Pancreas (tissue), 10 donors: ENCODE data around the gene GLTPD2. TPM values are rescaled to one million over a fixed set of nuclear protein-coding genes. Genes with fewer than 3 reads are reported as not detected.

Source experiments
- ATAC-seq, 4 donors: fragments of 200-7000 bp; cut with Tn5 transposase; one replicate each; pipeline versions ENCODE4 v1.8.0 to v1.9.1; 2020; ENCODE audit warnings: mild to moderate bottlenecking in 4 of 4, moderate library complexity in 4 of 4
- DNase-seq, 6 donors: peaks; one replicate each; pipeline ENCODE4 v3.0.0-alpha.2; 2020
- FAIRE-seq: peaks from 2 replicates; lab custom pipeline; 2012; peaks lifted over from hg19 to GRCh38; lab: Jason Lieb, UNC
- H3K27ac ChIP-seq, 4 donors: fragments of 200-600 bp; sonication (generic); 1 replicate in 3 of 4; 2 replicates in 1 of 4; pipeline versions ENCODE4 v1.5.0 to v1.8.0; 2020
- H3K27me3 ChIP-seq, 4 donors: fragments of 200-600 bp; one replicate each; pipeline ENCODE4 v1.8.0; 2021
- H3K36me3 ChIP-seq, 3 donors: fragments of 200-600 bp; sonication (generic) in 1 of 3; one replicate each; pipeline versions ENCODE4 v1.5.0 to v1.8.0; 2020 to 2021
- H3K4me1 ChIP-seq, 3 donors: fragments of 200-600 bp; one replicate each; pipeline ENCODE4 v1.8.0; 2021
- H3K4me3 ChIP-seq, 4 donors: fragments of 200-600 bp; sonication (generic) in 2 of 4; one replicate each; pipeline versions ENCODE4 v1.5.0 to v1.8.0; 2020 to 2021
- H3K9me3 ChIP-seq, 4 donors: fragments of 200-600 bp; one replicate each; pipeline ENCODE4 v1.8.0; 2021
- CTCF ChIP-seq, 4 donors: fragments of 200-600 bp; sonication (generic) in 3 of 4; IDR thresholded peaks; one replicate each; pipeline versions ENCODE4 v1.5.0 to v1.8.0; 2021; ENCODE audit warnings: antibody characterized with exemption in 4 of 4
- WGBS, 2 donors: extraction: QIAGEN DNeasy Blood & Tissue Kit; methylation state at CpG; one replicate each; pipeline ENCODE4 v1.1.7; 2013; 5-methylcytosine and 5-hydroxymethylcytosine counted together
- intact Hi-C, 3 donors: fragments of 100-400 bp; cut with DNase I; formaldehyde crosslinking; loops; one replicate each; pipeline versions ENCODE4 v1.11.1 to v1.14.2; 2022
- polyA plus RNA-seq, 2 donors: library from polyadenylated mRNA; stranded (reverse); fragments of 200-250 nt; gene quantifications; one replicate each; pipeline ENCODE4 v1.2.3, GENCODE V29; 2013
- total RNA-seq, 6 donors: library from RNA; stranded (reverse); fragmentation: NEBNext Ultra II Directional in 4 of 6; extraction: Animal tissue kit (Norgen Biotek cat#: 25700) in 4 of 6; gene quantifications; one replicate each; pipeline versions ENCODE4 v1.2.1 to v1.2.4, GENCODE V29; 2021 to 2023
- donor health status: healthy with polysubstance abuse.
- donor health status: DM: no; HTN: no; CAD: no; lungs with moderate emphysema.
- donor health status: DM: no; HTN: no; CAD: no.
- donor health status: control.
- donor health status: control.
- donor health status: Bipolar disorder and iron deficiency.
- donor health status: DM: yes; HTN: yes; CAD: no.
- donor health status: DM: no; HTN: no; CAD: no.
- donor health status: DM: no; HTN: no; CAD: no.
- donor health status: DM: yes; HTN: yes; CAD: no.

Gene GLTPD2
- total and polyA plus RNA-seq, 8 donors: 0.23 to 0.39 TPM; not detected in 6

GRCh38 chr17:4777969-4778760 is 10.6 kb upstream of the GLTPD2 start:
- no peak for TF ChIP-seq CTCF (IDR thresholded peaks at IDR 0.05)
- 54 to 60% methylated on average over 9 of the region's 9 CpGs for WGBS, 2 donors
- no peaks in the 10 kb centered on the region for H3K36me3 ChIP-seq
- FAIRE-seq: no peak
- DNase-seq: no peak
- H3K4me3 ChIP-seq: no peak overlapping the region
- intact Hi-C loops: no loop called here
- H3K4me1 ChIP-seq: no peaks in the 10 kb centered on the region
- ATAC-seq: no peak
- H3K27me3 ChIP-seq: peaks cover 0 to 7% (median 0%) of the 10 kb centered on the region in 4 donors
- H3K27ac ChIP-seq: no peak overlapping the region
- H3K9me3 ChIP-seq: no peaks in the 10 kb centered on the region

- no peaks in the 10 kb centered on the region for H3K36me3 ChIP-seq
- ATAC-seq: no peak
- no peak for TF ChIP-seq CTCF (IDR thresholded peaks at IDR 0.05)
- H3K4me1 ChIP-seq: no peaks in the 10 kb centered on the region
- no peak overlapping the region for H3K4me3 ChIP-seq
- no peak overlapping the region for H3K27ac ChIP-seq
- no peak for FAIRE-seq
- H3K9me3 ChIP-seq: no peaks in the 10 kb centered on the region
- peaks cover 0 to 16% (median 0%) of the 10 kb centered on the region in 4 donors for H3K27me3 ChIP-seq
- 57 to 68% methylated on average over 11 of the region's 11 CpGs for WGBS, 2 donors
- intact Hi-C loops: loop anchor here in 1 of 3 donors (10.0 kb wide), 1 partner anchor 46 kb away; the partner anchor contains the start of genes CXCL16, MED11 and ZMYND15
- DNase-seq: peak in 1 of 6 donors; percentile 26
Observed at GRCh38 chr17:4780325-4780955, 8.3 kb upstream of the GLTPD2 start.

GRCh38 chr17:4782652-4783051 is 6.1 kb upstream of the GLTPD2 start:
- FAIRE-seq (no peak), ATAC-seq (peak in 2 of 4 donors; percentile 14 to 32), DNase-seq (no peak)
- H3K27me3 ChIP-seq: peaks cover 0 to 16% (median 0%) of the 10 kb centered on the region in 4 donors
- intact Hi-C loops: loop anchor here in 1 of 3 donors (10.0 kb wide), 1 partner anchor 48 kb away; the partner anchor contains the start of genes CXCL16, MED11 and ZMYND15
- WGBS, 2 donors: 25 to 29% methylated on average over 22 to 28 of the region's 28 CpGs
- no peak overlapping the region for H3K27ac ChIP-seq
- TF ChIP-seq CTCF (IDR thresholded peaks at IDR 0.05): no peak
- H3K4me3 ChIP-seq: no peak overlapping the region
- peaks cover 0 to 7% (median 0%) of the 10 kb centered on the region in 3 donors for H3K4me1 ChIP-seq
- H3K36me3 ChIP-seq: no peaks in the 10 kb centered on the region
- H3K9me3 ChIP-seq: no peaks in the 10 kb centered on the region

GRCh38 chr17:4785311-4786105 is 3.3 kb upstream of the GLTPD2 start:
- no peak for TF ChIP-seq CTCF (IDR thresholded peaks at IDR 0.05)
- no peak overlapping the region for H3K27ac ChIP-seq

More at GRCh38 chr17:4785311-4786105, 3.3 kb upstream of the GLTPD2 start:
- no peak for FAIRE-seq
- intact Hi-C loops: loop anchor here in 2 of 3 donors (5.0 to 10.0 kb wide), 3 partner anchors 51 to 102 kb away; partner anchors contain the start of genes CXCL16 (in 1 of the 2), MED11 (in 1 of the 2) and ZMYND15 (in 1 of the 2)
- no peak for ATAC-seq
- H3K4me1 ChIP-seq: peaks cover 0 to 20% (median 4%) of the 10 kb centered on the region in 3 donors
- H3K27me3 ChIP-seq: peaks cover 0 to 16% (median 0%) of the 10 kb centered on the region in 4 donors
- H3K4me3 ChIP-seq: peak overlapping the region in 1 of 4 donors; percentile 22
- H3K9me3 ChIP-seq: no peaks in the 10 kb centered on the region
- WGBS, 2 donors: 14 to 17% methylated on average over 61 of the region's 61 CpGs
- no peaks in the 10 kb centered on the region for H3K36me3 ChIP-seq
- peak in 3 of 6 donors; percentile 20 to 57 (median 55) for DNase-seq
